Ectodermal cell (in vitro differentiated cells): ENCODE measurements around the gene SMYD3.

Source experiments
- H3K27ac ChIP-seq: 2 replicates; pipeline ENCODE4 v1.7.0; 2013; ENCODE audit warnings: mild to moderate bottlenecking, low read depth, low read length; ENCODE audit not compliant: insufficient read depth, poor library complexity, severe bottlenecking
- H3K27me3 ChIP-seq: 2 replicates; pipeline ENCODE4 v1.7.0; 2013; ENCODE audit warnings: mild to moderate bottlenecking, low read length; ENCODE audit not compliant: insufficient read depth, control insufficient read depth, poor library complexity, severe bottlenecking
- H3K36me3 ChIP-seq: one replicate; pipeline ENCODE4 v1.7.0; 2013; ENCODE audit warnings: low read length; ENCODE audit not compliant: control insufficient read depth, insufficient read depth
- H3K4me1 ChIP-seq: one replicate; pipeline ENCODE4 v1.7.0; 2013; ENCODE audit warnings: low read length; ENCODE audit not compliant: control insufficient read depth, insufficient read depth
- H3K4me3 ChIP-seq: 2 replicates; pipeline ENCODE4 v1.7.0; 2013; ENCODE audit warnings: low read depth, low read length, control low read depth; ENCODE audit not compliant: insufficient read depth
- H3K9me3 ChIP-seq: 2 replicates; pipeline ENCODE4 v1.7.0; 2013; ENCODE audit warnings: mild to moderate bottlenecking, low read length, moderate library complexity; ENCODE audit not compliant: control insufficient read depth
- WGBS, 2 experiments: methylation state at CpG; one replicate each; pipeline ENCODE4 v1.1.7; 2013; ENCODE audit warnings: missing lambda C conversion rate in 2 of 2; 5-methylcytosine and 5-hydroxymethylcytosine counted together

Gene SMYD3

DNA sequence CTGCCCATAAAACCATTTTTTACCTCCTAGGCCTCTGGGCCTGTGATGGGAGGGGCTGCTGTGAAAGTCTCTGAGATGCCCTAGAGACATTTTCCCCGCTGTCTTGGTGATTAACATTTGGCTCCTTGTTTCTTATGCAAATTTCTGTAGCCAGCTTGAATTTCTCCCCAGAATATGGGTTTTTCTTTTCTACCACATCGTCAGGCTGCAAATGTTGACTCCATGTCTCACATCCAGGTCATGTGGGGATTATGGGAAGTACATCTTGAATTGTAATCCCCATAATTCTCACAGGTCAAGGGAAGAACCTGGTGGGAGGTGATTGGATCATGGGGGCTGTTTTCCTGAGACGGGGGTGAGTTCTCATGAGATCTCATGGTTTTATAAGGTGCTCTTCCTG lies 603.2 kb downstream of the SMYD3 start:
- H3K27ac ChIP-seq = no peak overlapping the region
- 94 to 98% methylated on average over 3 of the region's 3 CpGs for WGBS, 2 experiments

DNA sequence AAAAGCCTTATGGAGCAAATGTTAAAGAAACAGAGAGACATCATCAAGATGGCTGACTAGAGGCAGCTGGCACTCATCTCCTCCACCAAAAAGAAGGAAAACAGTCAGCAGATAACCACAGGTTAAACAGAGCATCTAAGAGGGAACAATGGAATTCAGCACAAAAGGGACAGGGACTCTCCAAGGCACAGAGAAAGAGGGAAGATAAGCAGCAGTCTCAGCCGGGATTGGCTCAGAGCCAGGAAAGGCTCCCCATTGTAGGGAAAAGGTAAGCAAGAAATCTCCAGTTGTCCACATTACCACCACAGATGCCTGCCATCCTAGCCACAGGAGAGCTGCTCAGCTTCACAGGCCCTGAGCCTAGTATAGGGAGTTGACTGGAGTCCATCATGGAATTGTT lies 605.5 kb downstream of the SMYD3 start:
- WGBS, 2 experiments = 67 to 85% methylated on average over 1 of the region's 1 CpG
- Histone ChIP-seq H3K27ac (no peak overlapping the region), H3K27me3 (no peaks in the 10 kb centered on the region)

More for the DNA sequence above, 603.2 kb downstream of the SMYD3 start:
- no peaks in the 10 kb centered on the region for H3K9me3 ChIP-seq
- no peaks in the 10 kb centered on the region for H3K27me3 ChIP-seq
- H3K4me3 ChIP-seq = no peak overlapping the region
- no peaks in the 10 kb centered on the region for H3K4me1 ChIP-seq
- no peaks in the 10 kb centered on the region for H3K36me3 ChIP-seq

DNA sequence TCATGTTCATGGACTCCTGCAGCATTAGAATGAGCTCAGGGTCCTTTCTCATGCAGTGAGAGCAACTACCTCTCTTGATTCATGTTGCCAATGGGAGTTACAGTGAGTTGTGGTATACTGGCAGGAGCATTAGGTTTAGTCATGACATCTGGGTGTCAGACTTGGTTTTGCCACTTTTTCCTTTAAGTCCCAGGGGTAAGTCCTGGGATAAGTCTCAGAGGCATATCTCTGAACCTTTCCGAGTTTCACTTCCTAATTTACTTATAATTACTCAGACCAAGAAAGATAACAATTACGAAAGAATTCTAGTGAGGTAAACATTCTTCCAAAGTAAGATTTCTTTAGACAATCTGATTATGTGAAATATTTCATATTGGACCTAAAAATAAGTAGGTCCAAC lies 606.0 kb downstream of the SMYD3 start:
- no peak overlapping the region for H3K27ac ChIP-seq
- H3K4me1 ChIP-seq = no peaks in the 10 kb centered on the region
- H3K4me3 ChIP-seq = no peak overlapping the region
- H3K27me3 ChIP-seq = no peaks in the 10 kb centered on the region
- no peaks in the 10 kb centered on the region for H3K9me3 ChIP-seq
- H3K36me3 ChIP-seq = no peaks in the 10 kb centered on the region
- WGBS, 2 experiments = 86% methylated on average over 1 of the region's 2 CpGs; no CpG with 5 or more reads in 1 of the 2 experiments

More for the DNA sequence above, 605.5 kb downstream of the SMYD3 start:
- Histone ChIP-seq H3K4me1 (no peaks in the 10 kb centered on the region), H3K4me3 (no peak overlapping the region), H3K9me3 (no peaks in the 10 kb centered on the region), H3K36me3 (no peaks in the 10 kb centered on the region)

DNA sequence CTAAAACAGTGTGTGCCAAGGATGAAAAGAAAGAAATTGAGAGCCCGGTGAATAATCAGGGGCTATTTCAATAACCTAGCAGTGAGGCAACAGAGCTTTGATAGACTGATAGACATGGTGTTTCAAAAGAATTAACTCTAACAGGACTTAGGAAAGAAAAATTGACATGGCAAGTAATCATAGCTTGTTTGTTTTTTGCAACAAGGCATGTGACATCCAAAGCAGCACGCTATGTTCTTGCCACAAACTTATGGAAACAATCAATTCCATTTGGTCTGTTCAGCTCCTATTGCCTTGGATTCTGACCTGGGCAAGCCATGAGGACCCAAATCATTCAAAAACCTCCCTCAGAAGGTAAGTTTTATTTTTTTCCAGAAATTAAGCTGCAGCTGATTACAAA lies 608.5 kb downstream of the SMYD3 start:
- Histone ChIP-seq H3K36me3 (no peaks in the 10 kb centered on the region), H3K4me3 (no peak overlapping the region), H3K4me1 (no peaks in the 10 kb centered on the region), H3K27ac (no peak overlapping the region), H3K27me3 (no peaks in the 10 kb centered on the region), H3K9me3 (no peaks in the 10 kb centered on the region)
- WGBS, 2 experiments = 97 to 98% methylated on average over 2 of the region's 2 CpGs

DNA sequence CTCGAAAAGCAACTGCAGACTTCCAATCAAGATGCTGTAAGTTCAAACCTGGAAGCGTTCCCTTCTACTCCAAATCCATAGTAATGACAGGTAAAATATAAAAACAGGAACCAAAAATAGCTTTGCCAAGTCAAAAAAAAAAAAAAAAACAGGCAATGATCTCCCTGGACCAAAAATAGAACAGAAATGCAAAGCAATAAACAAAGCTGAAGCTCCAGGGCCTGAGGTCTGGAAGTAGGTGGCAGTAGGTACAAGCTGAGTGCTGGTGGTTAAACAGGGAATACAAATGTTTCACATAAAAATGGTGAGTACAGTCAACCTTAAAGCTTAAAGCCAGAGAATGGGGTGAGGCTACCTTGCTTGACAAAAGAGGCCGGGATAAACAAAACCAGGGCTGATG lies 610.8 kb downstream of the SMYD3 start:
- no peaks in the 10 kb centered on the region for H3K4me1 ChIP-seq
- 95 to 98% methylated on average over 2 to 3 of the region's 3 CpGs for WGBS, 2 experiments

DNA sequence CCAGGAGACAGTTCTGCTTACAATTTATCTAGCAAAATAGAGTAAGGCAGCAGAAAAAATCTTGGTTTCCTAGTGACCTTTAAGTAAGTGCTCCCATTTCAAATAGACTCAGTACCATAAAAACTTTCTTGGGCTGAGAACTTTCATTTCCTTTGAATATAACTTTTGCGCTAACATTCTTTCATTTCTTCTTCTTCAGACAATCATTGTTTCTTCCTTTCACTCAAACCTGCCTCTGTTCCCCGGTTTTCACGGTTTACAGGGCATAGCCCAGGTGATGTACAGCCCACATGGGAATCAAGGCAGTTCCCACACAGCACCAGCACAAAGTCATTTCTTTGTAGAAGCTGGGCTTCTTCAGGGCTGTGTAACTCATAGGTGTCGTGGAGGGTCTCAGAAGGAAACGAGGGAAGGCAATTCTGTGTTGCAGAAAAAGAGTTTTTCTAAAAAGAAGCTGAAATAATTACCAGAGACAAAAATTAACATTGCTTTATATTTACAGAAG lies 611.6 kb downstream of the SMYD3 start:
- 94% methylated on average over 5 of the region's 5 CpGs for WGBS, 2 experiments
- H3K9me3 ChIP-seq = no peaks in the 10 kb centered on the region
- H3K4me1 ChIP-seq = no peaks in the 10 kb centered on the region
- H3K36me3 ChIP-seq = no peaks in the 10 kb centered on the region
- no peak overlapping the region for H3K27ac ChIP-seq
- H3K27me3 ChIP-seq = no peaks in the 10 kb centered on the region
- H3K4me3 ChIP-seq = no peak overlapping the region

More for the DNA sequence above, 610.8 kb downstream of the SMYD3 start:
- no peaks in the 10 kb centered on the region for H3K36me3 ChIP-seq
- no peak overlapping the region for H3K27ac ChIP-seq
- H3K9me3 ChIP-seq = no peaks in the 10 kb centered on the region
- no peaks in the 10 kb centered on the region for H3K27me3 ChIP-seq
- H3K4me3 ChIP-seq = no peak overlapping the region

DNA sequence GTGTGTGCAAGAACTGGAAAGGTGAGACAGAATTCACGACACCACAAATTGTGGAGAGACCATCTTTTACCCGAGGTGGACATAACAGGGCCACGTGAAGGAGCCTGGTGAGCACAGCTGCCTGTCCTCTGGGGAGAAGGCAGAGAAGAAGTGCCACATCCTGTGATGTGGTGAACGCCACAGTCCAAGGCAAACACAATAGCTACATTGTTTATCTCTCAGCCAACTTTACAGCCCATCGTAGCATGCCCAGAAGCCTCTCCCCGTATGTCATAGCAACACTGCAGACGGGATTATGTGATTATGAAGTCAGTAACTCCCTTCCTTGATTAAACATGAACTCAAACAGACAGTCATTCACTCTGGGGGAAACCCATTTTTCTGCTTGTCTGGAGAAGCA lies 612.2 kb downstream of the SMYD3 start:
- H3K36me3 ChIP-seq = no peaks in the 10 kb centered on the region
- no peaks in the 10 kb centered on the region for H3K9me3 ChIP-seq
- H3K4me1 ChIP-seq = no peaks in the 10 kb centered on the region
- H3K27me3 ChIP-seq = no peaks in the 10 kb centered on the region
- no peak overlapping the region for H3K4me3 ChIP-seq
- no peak overlapping the region for H3K27ac ChIP-seq
- 93 to 96% methylated on average over 7 of the region's 7 CpGs for WGBS, 2 experiments

DNA sequence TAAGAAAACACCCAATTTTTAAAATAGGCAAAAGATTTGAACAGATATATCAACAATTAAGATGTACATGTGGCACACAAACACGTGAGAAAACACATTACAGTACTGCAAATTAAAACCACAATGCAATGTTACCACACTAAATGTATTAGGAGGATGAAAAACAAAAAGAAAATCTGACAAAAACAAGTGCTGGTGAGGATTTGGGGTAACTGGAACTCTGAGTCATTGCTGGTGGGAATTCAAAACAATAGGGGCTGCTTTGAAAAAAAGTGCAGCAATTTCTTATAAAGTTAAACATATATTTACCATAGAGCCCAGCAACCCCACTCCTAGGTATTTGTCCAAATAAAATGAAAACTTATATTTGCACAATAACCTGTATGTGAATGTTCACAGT lies 614.1 kb downstream of the SMYD3 start:
- Histone ChIP-seq H3K27ac (no peak overlapping the region), H3K4me3 (no peak overlapping the region), H3K9me3 (peaks cover 2% of the 10 kb centered on the region), H3K4me1 (no peaks in the 10 kb centered on the region), H3K36me3 (no peaks in the 10 kb centered on the region), H3K27me3 (no peaks in the 10 kb centered on the region)
- WGBS, 2 experiments = 100% methylated on average over 1 of the region's 1 CpG

DNA sequence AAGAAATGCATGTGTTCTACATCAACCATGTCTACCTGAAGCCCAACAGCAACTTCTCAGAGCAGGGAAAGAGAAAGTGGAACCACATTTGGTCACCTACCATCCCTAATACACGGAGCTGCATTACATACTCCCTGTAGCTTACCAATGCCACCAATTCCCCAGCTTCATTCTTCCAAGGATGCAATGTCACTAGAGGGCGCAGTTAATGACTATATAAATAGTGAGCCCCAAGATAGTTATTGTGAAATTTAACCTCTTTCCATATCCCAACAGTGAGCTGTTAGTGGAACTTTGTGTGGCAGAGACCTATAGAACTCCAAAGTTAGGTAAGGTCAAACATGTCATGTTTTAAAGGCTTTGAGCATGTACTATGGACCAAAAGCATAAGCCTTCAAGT lies 618.3 kb downstream of the SMYD3 start:
- H3K27ac ChIP-seq = no peak overlapping the region
- peaks cover 2% of the 10 kb centered on the region for H3K9me3 ChIP-seq
- 25 to 43% methylated on average over 1 to 2 of the region's 2 CpGs for WGBS, 2 experiments
- no peaks in the 10 kb centered on the region for H3K27me3 ChIP-seq
- H3K36me3 ChIP-seq = no peaks in the 10 kb centered on the region
- no peak overlapping the region for H3K4me3 ChIP-seq
- H3K4me1 ChIP-seq = no peaks in the 10 kb centered on the region

DNA sequence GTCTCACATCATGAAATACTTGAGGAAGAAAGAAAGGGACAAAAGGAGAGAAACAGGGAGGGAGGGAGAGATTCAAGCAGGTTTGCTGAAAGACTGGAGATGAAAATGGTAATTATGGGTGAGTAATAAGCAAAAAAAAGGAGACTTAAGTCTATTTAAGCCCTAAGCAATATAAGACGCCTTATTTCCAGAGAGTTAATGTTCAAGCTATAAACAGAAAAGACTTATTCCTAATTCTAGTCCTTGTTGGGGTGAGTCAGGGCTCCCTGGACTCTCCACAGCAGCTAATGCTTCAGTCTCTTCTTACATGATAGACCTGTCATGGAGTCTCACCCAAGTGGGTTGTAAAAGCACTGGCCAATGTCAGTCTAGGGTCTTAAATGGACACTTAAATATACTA lies 619.2 kb downstream of the SMYD3 start:
- H3K27me3 ChIP-seq = no peaks in the 10 kb centered on the region
- 87 to 89% methylated on average over 1 of the region's 1 CpG for WGBS, 2 experiments
- peaks cover 2% of the 10 kb centered on the region for H3K9me3 ChIP-seq
- H3K4me3 ChIP-seq = no peak overlapping the region
- no peaks in the 10 kb centered on the region for H3K36me3 ChIP-seq
- H3K27ac ChIP-seq = no peak overlapping the region
- no peaks in the 10 kb centered on the region for H3K4me1 ChIP-seq
